ENCODE measurements around the gene SMC5. TPM values are rescaled to one million over a fixed set of nuclear protein-coding genes. Genes with fewer than 3 reads are reported as not detected.
"Not testable (repeated sequence)": the region's sequence is repeated elsewhere in the genome, so short reads cannot be mapped to it uniquely, and the experiment has no call there.

Gene SMC5
- total RNA-seq, 1 donor from 2014 or later, result 25.4 TPM

- Histone ChIP-seq H3K36me3 (ENCODE audit: control insufficient read depth, insufficient read depth, low read length) (no peaks in the 10 kb centered on the region), H3K4me3 (ENCODE audit: low read depth, low read length) (no peak overlapping the region), H3K27me3 (ENCODE audit: control insufficient read depth, insufficient read depth, low read length) (no peaks in the 10 kb centered on the region)
- no peak for DNase-seq (ENCODE audit: low read depth)
- TF ChIP-seq CTCF (IDR thresholded peaks at IDR 0.05; ENCODE audit: insufficient read depth, low read length, poor library complexity, severe bottlenecking), result no peak
Measured at GRCh38 chr9:70398145-70398556, 139.4 kb downstream of the SMC5 start.

- Histone ChIP-seq H3K36me3 (ENCODE audit: control insufficient read depth, insufficient read depth, low read length) (no peaks in the 10 kb centered on the region), H3K4me3 (ENCODE audit: low read depth, low read length) (no peak overlapping the region), H3K27me3 (ENCODE audit: control insufficient read depth, insufficient read depth, low read length) (no peaks in the 10 kb centered on the region)
- no peak for TF ChIP-seq CTCF (IDR thresholded peaks at IDR 0.05; ENCODE audit: insufficient read depth, low read length, poor library complexity, severe bottlenecking)
- DNase-seq (ENCODE audit: low read depth), result no peak
Measured at GRCh38 chr9:70399141-70399540, 140.4 kb downstream of the SMC5 start.

GRCh38 chr9:70400107-70400892 is 141.5 kb downstream of the SMC5 start:
- DNase-seq (ENCODE audit: low read depth), result no peak
- no peak for TF ChIP-seq CTCF (IDR thresholded peaks at IDR 0.05; ENCODE audit: insufficient read depth, low read length, poor library complexity, severe bottlenecking)
- Histone ChIP-seq H3K27me3 (ENCODE audit: control insufficient read depth, insufficient read depth, low read length) (no peaks in the 10 kb centered on the region), H3K4me3 (ENCODE audit: low read depth, low read length) (no peak overlapping the region), H3K36me3 (ENCODE audit: control insufficient read depth, insufficient read depth, low read length) (no peaks in the 10 kb centered on the region)

- not testable (repeated sequence) for H3K27me3 ChIP-seq (ENCODE audit: control insufficient read depth, insufficient read depth, low read length); DNase-seq (ENCODE audit: low read depth); H3K4me3 ChIP-seq (ENCODE audit: low read depth, low read length); H3K36me3 ChIP-seq (ENCODE audit: control insufficient read depth, insufficient read depth, low read length)
Measured at GRCh38 chr9:70401241-70401640, 142.5 kb downstream of the SMC5 start.

- no peak for TF ChIP-seq CTCF (IDR thresholded peaks at IDR 0.05; ENCODE audit: insufficient read depth, low read length, poor library complexity, severe bottlenecking)
- Histone ChIP-seq H3K27me3 (ENCODE audit: control insufficient read depth, insufficient read depth, low read length) (no peaks in the 10 kb centered on the region), H3K4me3 (ENCODE audit: low read depth, low read length) (no peak overlapping the region), H3K36me3 (ENCODE audit: control insufficient read depth, insufficient read depth, low read length) (no peaks in the 10 kb centered on the region)
- DNase-seq (ENCODE audit: low read depth), result no peak
Measured at GRCh38 chr9:70402213-70402612, 143.4 kb downstream of the SMC5 start.

GRCh38 chr9:70403166-70403565 is 144.4 kb downstream of the SMC5 start:
- Histone ChIP-seq H3K36me3 (ENCODE audit: control insufficient read depth, insufficient read depth, low read length) (no peaks in the 10 kb centered on the region), H3K27me3 (ENCODE audit: control insufficient read depth, insufficient read depth, low read length) (no peaks in the 10 kb centered on the region), H3K4me3 (ENCODE audit: low read depth, low read length) (no peak overlapping the region)
- TF ChIP-seq CTCF (IDR thresholded peaks at IDR 0.05; ENCODE audit: insufficient read depth, low read length, poor library complexity, severe bottlenecking), result no peak
- DNase-seq (ENCODE audit: low read depth), result no peak

Measured in kidney epithelial cell (primary cell).